H1 (cell line): ENCODE results near the gene DAPK1. TPM values are rescaled to one million over a fixed set of nuclear protein-coding genes. Genes with fewer than 3 reads are reported as not detected.

ENCODE experiments used
- CTCF ChIA-PET: fragments of 300-600 bp; sonication (Branson Sonifier 250); formaldehyde crosslinking; loops from one replicate; lab custom pipeline; 2021; ENCODE audit not compliant: partially characterized antibody; lab: Charles Lee
- POLR2A ChIA-PET: fragments of 300-600 bp; sonication (Branson Sonifier 250); formaldehyde crosslinking; loops from one replicate; lab custom pipeline; 2021; ENCODE audit warnings: inconsistent platforms; ENCODE audit not compliant: partially characterized antibody; lab: Charles Lee
- DNase-seq, 2 experiments: peaks; one replicate each; pipeline versions ENCODE4 v3.0.0 to v3.0.0-alpha.2; 2010 to 2022; ENCODE audit warnings: low spot score in 2 of 2, low read depth in 1 of 2, mixed read lengths in 1 of 2
- FAIRE-seq: peaks from 2 replicates; lab custom pipeline; 2011; peaks lifted over from hg19 to GRCh38; lab: Jason Lieb, UNC
- H2AFZ ChIP-seq: 2 replicates; pipeline ENCODE4 v1.8.1; 2012; ENCODE audit warnings: low read length, inconsistent platforms
- H2AK5ac ChIP-seq: 2 replicates; pipeline ENCODE4 v1.6.1; 2013; ENCODE audit warnings: low read depth, low read length
- H2BK120ac ChIP-seq: replicated peaks from 2 replicates; pipeline ENCODE3; 2013; ENCODE audit warnings: low read depth, low read length, inconsistent platforms
- H2BK12ac ChIP-seq: 2 replicates; pipeline ENCODE4 v1.6.1; 2013; ENCODE audit warnings: low read depth, low read length
- H2BK15ac ChIP-seq: 2 replicates; pipeline ENCODE4 v1.6.1; 2013; ENCODE audit warnings: low read length
- H2BK20ac ChIP-seq: 2 replicates; pipeline ENCODE4 v1.6.1; 2013; ENCODE audit warnings: low read length
- H2BK5ac ChIP-seq: 2 replicates; pipeline ENCODE4 v1.6.1; 2013; ENCODE audit warnings: low read depth, low read length
- H3K14ac ChIP-seq: 2 replicates; pipeline ENCODE4 v1.6.1; 2013; ENCODE audit warnings: inconsistent platforms; ENCODE audit not compliant: insufficient read length
- H3K18ac ChIP-seq: 2 replicates; pipeline ENCODE4 v1.6.1; 2013; ENCODE audit warnings: low read length; ENCODE audit errors: extremely low read depth
- H3K23ac ChIP-seq: 2 replicates; pipeline ENCODE4 v1.6.1; 2013; ENCODE audit warnings: inconsistent platforms; ENCODE audit not compliant: insufficient read length
- H3K23me2 ChIP-seq: 2 replicates; pipeline ENCODE4 v1.6.1; 2013; ENCODE audit warnings: low read depth, low read length
- H3K27ac ChIP-seq: 2 replicates; pipeline ENCODE4 v1.6.1; 2011; ENCODE audit warnings: low read depth, low read length, inconsistent platforms
- H3K27me3 ChIP-seq, 4 experiments: replicated peaks in 1 of 4; 1 replicate in 1 of 4; 2 replicates in 3 of 4; pipeline versions ENCODE4 v1.6.1 to v1.8.1; 2011 to 2013; ENCODE audit warnings: low read length in 3 of 4, mild to moderate bottlenecking in 3 of 4, inconsistent platforms in 2 of 4, mixed read lengths in 2 of 4, moderate library complexity in 1 of 4; ENCODE audit not compliant: control insufficient read depth in 3 of 4, insufficient read depth in 3 of 4; ENCODE audit errors: extremely low read depth in 1 of 4
- H3K36me3 ChIP-seq, 4 experiments: 2 replicates each; pipeline versions ENCODE4 v1.6.1 to v1.8.1; 2011 to 2013; ENCODE audit warnings: mild to moderate bottlenecking in 4 of 4, low read length in 3 of 4, moderate library complexity in 2 of 4, control low read depth in 1 of 4, inconsistent platforms in 1 of 4; ENCODE audit not compliant: insufficient read depth in 4 of 4, control insufficient read depth in 2 of 4
- H3K4ac ChIP-seq: replicated peaks from 2 replicates; pipeline ENCODE3; 2013; ENCODE audit warnings: low read length, low read depth, mixed read lengths, inconsistent platforms; ENCODE audit not compliant: insufficient read length
- H3K4me1 ChIP-seq, 4 experiments: replicated peaks in 1 of 4; 1 replicate in 1 of 4; 2 replicates in 3 of 4; pipeline versions ENCODE4 v1.6.1 to v1.8.1; 2011 to 2013; ENCODE audit warnings: low read length in 3 of 4, inconsistent platforms in 2 of 4, mixed read lengths in 1 of 4; ENCODE audit not compliant: insufficient read depth in 4 of 4, control insufficient read depth in 3 of 4
- H3K4me2 ChIP-seq, 2 experiments: 2 replicates each; pipeline versions ENCODE4 v1.6.1 to v1.8.1; 2011 to 2013; ENCODE audit warnings: low read depth in 2 of 2, low read length in 2 of 2, control low read depth in 1 of 2, inconsistent platforms in 1 of 2, mild to moderate bottlenecking in 1 of 2; ENCODE audit not compliant: insufficient read depth in 1 of 2
- H3K4me3 ChIP-seq, 4 experiments: fragments of 200-600, 300-600 bp in 1 of 4; sonication (generic), shearing (Covaris generic), sonication (Bioruptor Twin) in 1 of 4; 2 replicates each; pipeline versions ENCODE4 v1.5.1 to v1.8.1; 2011 to 2016; ENCODE audit warnings: low read length in 4 of 4, low read depth in 3 of 4, control low read depth in 2 of 4, inconsistent platforms in 2 of 4, mild to moderate bottlenecking in 2 of 4, mixed read lengths in 1 of 4, moderate library complexity in 1 of 4; ENCODE audit not compliant: insufficient read depth in 2 of 4; ENCODE audit errors: extremely low read depth in 1 of 4
- H3K56ac ChIP-seq: replicated peaks from 2 replicates; pipeline ENCODE3; 2013; ENCODE audit warnings: low read depth, mild to moderate bottlenecking, mixed read lengths, low read length, inconsistent platforms; ENCODE audit not compliant: insufficient read length
- H3K79me1 ChIP-seq: 2 replicates; pipeline ENCODE4 v1.6.1; 2013; ENCODE audit warnings: low read depth, low read length, control low read depth
- H3K79me2 ChIP-seq, 2 experiments: 2 replicates each; pipeline versions ENCODE4 v1.6.1 to v1.8.1; 2012 to 2013; ENCODE audit warnings: low read length in 2 of 2, mild to moderate bottlenecking in 2 of 2, inconsistent platforms in 1 of 2; ENCODE audit not compliant: insufficient read depth in 2 of 2, control insufficient read depth in 1 of 2
- H3K9ac ChIP-seq, 4 experiments: replicated peaks in 1 of 4; 1 replicate in 1 of 4; 2 replicates in 3 of 4; pipeline versions ENCODE4 v1.6.1 to v1.8.1; 2011 to 2013; ENCODE audit warnings: low read depth in 3 of 4, low read length in 3 of 4, control low read depth in 2 of 4, mild to moderate bottlenecking in 2 of 4, moderate library complexity in 2 of 4, inconsistent platforms in 1 of 4; ENCODE audit errors: extremely low read depth in 1 of 4
- H3K9me3 ChIP-seq, 2 experiments: 2 replicates each; pipeline versions ENCODE4 v1.6.1 to v1.8.1; 2012 to 2013; ENCODE audit warnings: mild to moderate bottlenecking in 2 of 2, moderate library complexity in 2 of 2, control low read depth in 1 of 2, inconsistent platforms in 1 of 2, low read depth in 1 of 2, low read length in 1 of 2, mixed read lengths in 1 of 2; ENCODE audit not compliant: insufficient read depth in 2 of 2
- H4K20me1 ChIP-seq, 2 experiments: replicated peaks in 1 of 2; 2 replicates each; pipeline versions ENCODE3 to v1.8.1; 2011 to 2013; ENCODE audit warnings: inconsistent platforms in 2 of 2, low read length in 2 of 2, mild to moderate bottlenecking in 1 of 2; ENCODE audit not compliant: insufficient read depth in 2 of 2, control insufficient read depth in 1 of 2
- H4K5ac ChIP-seq: 2 replicates; pipeline ENCODE4 v1.6.1; 2013; ENCODE audit warnings: low read length, low read depth, mixed read lengths, inconsistent platforms; ENCODE audit not compliant: insufficient read length
- H4K8ac ChIP-seq: 2 replicates; pipeline ENCODE4 v1.8.0; 2013; ENCODE audit warnings: mild to moderate bottlenecking, moderate library complexity, low read length, inconsistent platforms; ENCODE audit not compliant: insufficient read depth; ENCODE audit errors: extremely low read depth
- H4K91ac ChIP-seq: replicated peaks from 2 replicates; pipeline ENCODE3; 2013; ENCODE audit warnings: low read length, mixed read lengths, inconsistent platforms; ENCODE audit not compliant: insufficient read length
- CBX8 ChIP-seq: fragments of 300-800, 300-1000 bp; sonication (generic); IDR thresholded peaks from 2 replicates; pipeline ENCODE4 v1.7.1; 2016; ENCODE audit warnings: low read depth, low read length, borderline replicate concordance
- CEBPB ChIP-seq: IDR thresholded peaks from 2 replicates; pipeline ENCODE4 v1.6.1; 2012; ENCODE audit warnings: low read depth, low read length
- CHD2 ChIP-seq: IDR thresholded peaks from 2 replicates; pipeline ENCODE4 v1.6.1; 2012; ENCODE audit warnings: low read length, improper control_type of control experiment
- CREB1 ChIP-seq: IDR thresholded peaks from 2 replicates; pipeline ENCODE4 v1.6.1; 2012; ENCODE audit warnings: inconsistent platforms
- EGR1 ChIP-seq: IDR thresholded peaks from 2 replicates; pipeline ENCODE4 v1.6.1; 2011; ENCODE audit warnings: low read depth, low read length, borderline replicate concordance
- EP300 ChIP-seq, 2 experiments: IDR thresholded peaks; 1 replicate in 1 of 2; 2 replicates in 1 of 2; pipeline ENCODE4 v1.6.1; 2011 to 2012; ENCODE audit warnings: low read depth in 2 of 2, low read length in 2 of 2, mild to moderate bottlenecking in 2 of 2, borderline replicate concordance in 1 of 2, inconsistent platforms in 1 of 2, moderate library complexity in 1 of 2
- HDAC6 ChIP-seq: IDR thresholded peaks from one replicate; pipeline ENCODE4 v1.7.1; 2012; ENCODE audit warnings: low read depth, mild to moderate bottlenecking, inconsistent platforms, low read length, moderate library complexity
- RBBP5 ChIP-seq: IDR thresholded peaks from 2 replicates; pipeline ENCODE4 v1.7.1; 2012; ENCODE audit warnings: low read depth, mild to moderate bottlenecking, inconsistent platforms, low read length, moderate library complexity, borderline replicate concordance
- RFX5 ChIP-seq: IDR thresholded peaks from 2 replicates; pipeline ENCODE4 v1.6.1; 2011; ENCODE audit warnings: low read depth, low read length, improper control_type of control experiment, borderline replicate concordance
- RXRA ChIP-seq: IDR thresholded peaks from 2 replicates; pipeline ENCODE4 v1.6.1; 2011; ENCODE audit warnings: low read depth, mild to moderate bottlenecking, low read length, moderate library complexity; ENCODE audit not compliant: insufficient read depth
- SAP30 ChIP-seq: fragments of 300-600 bp; sonication (generic); IDR thresholded peaks from 2 replicates; pipeline ENCODE4 v1.7.1; 2012; ENCODE audit warnings: low read length, moderate library complexity, mild to moderate bottlenecking, inconsistent platforms; ENCODE audit not compliant: insufficient read depth, insufficient replicate concordance
- TEAD4 ChIP-seq: IDR thresholded peaks from 2 replicates; pipeline ENCODE4 v1.6.1; 2012; ENCODE audit warnings: low read depth, low read length, inconsistent platforms, mixed read lengths
- ZNF274 ChIP-seq: IDR thresholded peaks from 2 replicates; pipeline ENCODE4 v1.7.0; 2012; ENCODE audit warnings: low read length, borderline replicate concordance; ENCODE audit errors: extremely low read depth
- WGBS, 2 experiments: shearing (Covaris generic) in 1 of 2; methylation state at CpG; one replicate each; pipeline versions ENCODE4 v1.1.6 to v1.1.7; 2013 to 2015; ENCODE audit warnings: low lambda C conversion rate in 2 of 2, mixed read lengths in 2 of 2, inconsistent platforms in 1 of 2, low coverage in 1 of 2, missing lambda C conversion rate in 1 of 2; ENCODE audit not compliant: insufficient replicate concordance in 2 of 2, insufficient coverage in 1 of 2, insufficient read length in 1 of 2; ENCODE audit errors: extremely low coverage in 1 of 2, missing lambda C conversion rate in 1 of 2; 5-methylcytosine and 5-hydroxymethylcytosine counted together
- polyA plus RNA-seq, 7 experiments: library from polyadenylated mRNA; depleted of rRNA in 3 of 7; stranded (reverse) in 5 of 7; unstranded in 2 of 7; fragments of >200 nt in 5 of 7; fragments of 200-250 nt in 2 of 7; gene quantifications; 1 replicate in 5 of 7; 2 replicates in 1 of 7; 4 replicates in 1 of 7; pipeline versions ENCODE4 v1.2.1 to v1.2.3, GENCODE V29; 2011 to 2013; ENCODE audit warnings: missing spikeins in 2 of 7, mixed read lengths in 2 of 7
- total RNA-seq: library from RNA; stranded (reverse); fragmentation: NEBNext Ultra II Directional; extraction: Animal tissue kit (Norgen Biotek cat#: 25700); gene quantifications from 2 replicates; pipeline ENCODE4 v1.2.1, GENCODE V29; 2021

Gene DAPK1
- total and polyA plus RNA-seq, 2 of the 8 experiments (the other 6 are each of a cell fraction or from before 2014, with no cell fraction given) = 62.4 to 131 TPM

DNA sequence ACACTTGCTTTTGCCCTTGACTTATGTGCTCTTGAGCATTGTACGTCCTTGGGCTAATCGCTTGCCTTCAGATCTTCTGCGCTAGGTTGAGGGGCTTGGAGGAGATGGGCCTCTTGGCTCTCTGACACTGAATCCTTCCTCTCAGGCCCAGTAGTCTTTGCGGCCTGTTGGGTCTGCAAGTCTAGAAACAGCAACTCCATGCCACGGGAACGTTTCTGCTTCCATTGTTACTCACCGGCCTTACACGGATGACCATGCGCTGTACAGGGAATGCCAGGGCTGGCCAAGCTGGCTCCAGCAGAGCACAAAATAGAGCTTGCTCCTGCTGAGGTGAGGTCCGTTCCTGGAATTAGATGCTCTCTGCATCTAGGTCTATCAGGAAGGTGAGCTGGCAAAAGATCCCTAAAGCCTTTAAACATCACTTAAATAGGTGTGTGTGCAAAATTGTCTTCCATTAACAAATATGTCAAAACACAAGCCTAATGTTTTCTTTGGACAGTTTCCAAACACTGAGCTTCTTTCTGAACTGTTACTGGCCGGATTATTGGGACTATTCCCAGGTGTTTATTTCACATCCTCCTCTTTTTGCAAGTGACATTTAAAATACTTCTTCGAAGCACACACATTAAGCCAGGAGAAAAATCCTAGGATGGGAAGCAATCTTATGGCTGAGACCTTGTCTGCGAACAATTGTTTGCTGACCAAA lies 29.7 kb downstream of the DAPK1 start:
- DNase-seq = no peak
- Histone ChIP-seq H2BK120ac (no peak overlapping the region), H3K56ac (no peak overlapping the region), H2AK5ac (no peak overlapping the region), H3K27ac (no peak overlapping the region), H3K36me3 (no peaks in the 10 kb centered on the region; a peak in 1 of 8 replicates), H2BK12ac (no peak overlapping the region), H3K23me2 (no peaks in the 10 kb centered on the region), H4K8ac (no peak overlapping the region), H2BK15ac (no peak overlapping the region), H2AFZ (no peak overlapping the region), H3K9ac (no peak overlapping the region), H4K91ac (no peak overlapping the region), H3K9me3 (no peaks in the 10 kb centered on the region), H3K27me3 (no peaks in the 10 kb centered on the region), H3K18ac (no peak overlapping the region), H3K4me3 (no peak overlapping the region), H3K14ac (no peak overlapping the region), H3K4ac (peak overlapping the region; percentile 25), H4K5ac (no peak overlapping the region), H3K4me2 (no peak overlapping the region), H2BK20ac (0 out of 2 replicates have a peak overlapping the region, but pooled peaks have one; percentile 80), H4K20me1 (peaks cover 12 to 17% of the 10 kb centered on the region in 2 experiments), H3K79me2 (peaks cover 5 to 84% of the 10 kb centered on the region in 2 experiments; a peak in 3 of 4 replicates), H3K4me1 (peaks cover 11 to 30% (median 20%) of the 10 kb centered on the region in 4 experiments), H3K79me1 (peaks cover 17% of the 10 kb centered on the region), H3K23ac (no peak overlapping the region), H2BK5ac (peak overlapping the region; percentile 52; the same call in 1 of the 2 replicates)
- WGBS, 2 experiments = 84% methylated on average over 13 of the region's 13 CpGs; no CpG with 5 or more reads in 1 of the 2 experiments
- ChIA-PET POLR2A (interaction anchor here (1.4 to 1.9 kb wide), 2 partner anchors 10 to 11 kb away, joined by 4 to 7 read pairs; no protein-coding TSS in a partner anchor), CTCF (interaction anchor here (1.1 kb wide), 1 partner anchor 10 kb away, joined by 3 read pairs; no protein-coding TSS in a partner anchor)
- FAIRE-seq = no peak
- no peak for TF ChIP-seq RXRA
- no peak for TF ChIP-seq CREB1
- no peak for TF ChIP-seq HDAC6
- no peak for TF ChIP-seq ZNF274
- no peak for TF ChIP-seq RBBP5
- TF ChIP-seq EP300 (IDR thresholded peaks at IDR 0.05; ENCODE audit: borderline replicate concordance in 1 of 2, low read depth in 2 of 2, low read length in 2 of 2) = no peak
- TF ChIP-seq CBX8 = no peak
- TF ChIP-seq SAP30 = no peak
- TF ChIP-seq CEBPB = no peak
- TF ChIP-seq EGR1 = no peak
- no peak for TF ChIP-seq RFX5
- no peak for TF ChIP-seq CHD2
- TF ChIP-seq TEAD4 = no peak
